Stimulated activated CD4-positive, alpha-beta T cell treated with anti-CD3 and anti-CD28 coated beads, Interleukin-15, amount 100 ng/mL, for 24 hours (primary cell): Measurements from ENCODE around the gene NRDE2.
A peak's percentile ranks its signal among the peaks of the same experiment; 100 is the strongest.
"Not testable (repeated sequence)": the region's sequence is repeated elsewhere in the genome, so short reads cannot be mapped to it uniquely, and the experiment has no call there.

ENCODE experiments used
- DNase-seq: peaks from one replicate; pipeline ENCODE4 v3.0.0-alpha.2; 2020

The NRDE2 gene

DNA sequence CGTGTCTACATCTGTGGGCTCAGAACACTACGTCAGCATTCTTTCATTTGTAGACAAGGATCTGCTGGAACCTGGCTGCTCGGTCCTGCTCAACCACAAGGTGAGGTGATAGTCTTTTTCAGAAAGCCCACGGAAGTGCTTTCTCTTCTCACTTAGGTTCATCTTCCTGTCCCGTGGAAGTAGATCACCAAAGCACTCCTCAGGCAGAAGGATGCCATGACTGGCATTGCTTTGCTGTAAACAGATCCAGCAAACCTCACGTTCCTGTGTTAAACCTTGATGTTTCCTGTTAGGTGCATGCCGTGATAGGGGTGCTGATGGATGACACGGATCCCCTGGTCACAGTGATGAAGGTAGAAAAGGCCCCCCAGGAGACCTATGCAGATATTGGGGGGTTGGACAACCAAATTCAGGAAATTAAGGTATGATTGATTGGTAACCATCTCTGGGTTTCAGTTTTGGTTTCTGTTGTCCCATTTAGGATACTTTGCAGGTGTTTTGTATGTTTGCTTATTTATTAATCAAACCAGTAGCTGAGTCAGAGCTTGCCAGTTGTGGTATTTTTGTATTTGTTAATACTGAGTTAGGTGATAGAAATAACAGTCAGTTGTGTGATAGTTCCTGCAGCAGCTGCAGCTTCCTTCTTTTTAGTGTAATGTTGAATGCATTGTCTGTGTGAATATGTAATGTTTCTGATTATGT is 67.8 kb downstream of the NRDE2 start:
- no peak for DNase-seq

DNA sequence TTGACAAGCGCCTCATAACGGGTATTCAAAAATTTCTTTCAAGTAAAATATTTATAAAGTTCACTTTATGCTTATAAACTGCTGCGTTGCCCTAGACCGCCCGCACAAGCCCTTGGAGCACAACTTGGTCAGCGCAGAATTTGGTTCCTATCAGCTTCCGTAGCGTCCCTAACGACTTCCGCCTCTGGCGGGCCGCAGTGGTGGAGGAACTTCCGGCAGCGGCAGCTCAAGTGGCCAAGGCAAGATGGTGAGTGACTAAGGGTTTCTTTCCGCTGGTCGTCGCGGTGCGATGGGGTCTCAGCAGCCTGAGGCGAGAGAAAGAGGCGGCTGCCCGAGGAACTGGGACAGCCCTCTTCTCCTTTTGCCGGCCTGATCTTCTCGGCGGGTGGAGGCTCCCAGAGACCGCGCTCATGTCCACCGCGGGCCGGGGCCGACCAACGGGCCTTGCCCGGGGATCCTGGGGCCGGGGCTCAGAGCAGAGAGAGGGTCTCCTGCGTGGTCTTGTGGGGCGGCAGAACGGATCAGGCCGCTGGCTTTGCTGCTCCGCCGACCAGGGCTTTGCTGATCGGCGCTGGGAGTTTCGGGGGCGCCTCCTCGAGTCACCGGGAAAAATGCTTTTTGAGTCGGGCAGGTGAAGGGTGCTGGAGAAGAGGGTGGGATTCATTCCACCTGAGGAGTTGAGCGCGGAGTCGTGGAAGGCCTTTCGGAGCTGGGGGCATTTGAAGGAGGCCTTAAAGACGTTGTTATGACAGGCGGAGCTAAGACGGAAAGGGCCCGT is 75.2 kb downstream of the NRDE2 start, which contains the start of gene PSMC1:
Gene PSMC1 (plus strand): TSS at position 200 of the 778 bp plus-strand sequence. CDS start 45 bp downstream, at position 245.
- DNase-seq = peak; percentile 93

DNA sequence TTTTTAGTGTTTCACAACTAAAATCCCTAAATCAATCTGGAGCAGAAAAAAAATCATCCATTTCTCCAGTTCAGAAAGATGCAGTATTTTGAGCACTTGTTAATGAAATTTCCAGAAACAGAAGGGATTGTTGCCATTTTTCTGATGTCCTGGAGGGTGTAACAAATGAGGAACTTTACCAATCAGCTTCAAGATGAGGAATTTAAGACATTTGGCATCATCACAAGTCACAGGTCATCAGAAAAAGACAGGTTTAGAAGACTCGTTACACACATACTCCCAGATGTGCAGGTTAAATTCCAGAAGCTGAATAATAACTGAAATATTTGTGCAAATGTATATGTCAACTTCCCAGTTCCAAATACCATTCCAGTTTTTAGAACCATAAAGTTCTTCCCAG is 75.9 kb downstream of the NRDE2 start:
- DNase-seq = no peak

DNA sequence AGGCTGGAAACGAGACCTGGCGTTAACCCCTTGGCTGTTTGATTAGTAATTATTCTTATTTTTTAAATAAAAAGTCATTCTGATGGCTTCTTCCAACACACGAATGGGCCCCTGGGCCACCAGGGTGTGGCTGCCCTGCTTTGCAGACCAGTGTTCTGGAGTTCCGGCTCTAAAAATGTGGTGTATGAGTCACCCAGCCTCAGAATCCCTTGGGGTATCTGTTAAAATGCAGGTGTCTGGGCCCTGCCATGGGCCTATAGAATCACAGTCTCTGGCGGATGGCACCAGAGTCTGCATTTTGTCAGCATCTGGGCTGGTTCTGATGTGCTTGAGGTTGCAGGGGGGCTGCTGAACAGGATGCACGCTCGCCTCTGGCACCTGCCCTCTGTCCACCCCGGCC is 77.9 kb downstream of the NRDE2 start:
- DNase-seq = no peak

DNA sequence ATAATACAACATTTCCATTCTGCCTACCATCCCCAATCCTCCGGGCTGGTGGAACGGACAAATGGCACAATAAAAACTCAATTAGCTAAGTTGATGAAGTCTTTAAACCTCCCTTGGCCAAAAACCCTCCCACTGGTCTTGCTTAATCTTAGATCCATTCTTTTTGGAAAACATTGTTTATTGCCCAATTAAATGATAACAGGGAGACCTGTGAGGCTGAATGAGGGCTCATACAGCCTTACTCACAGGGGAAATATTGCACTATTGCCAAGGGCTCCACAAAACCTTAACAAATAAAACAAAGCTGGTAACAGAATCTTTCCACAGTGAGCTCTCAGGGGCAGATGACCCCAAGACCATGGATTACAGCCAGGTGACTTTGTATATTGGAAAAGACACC is 83.1 kb downstream of the NRDE2 start:
- DNase-seq = no peak

DNA sequence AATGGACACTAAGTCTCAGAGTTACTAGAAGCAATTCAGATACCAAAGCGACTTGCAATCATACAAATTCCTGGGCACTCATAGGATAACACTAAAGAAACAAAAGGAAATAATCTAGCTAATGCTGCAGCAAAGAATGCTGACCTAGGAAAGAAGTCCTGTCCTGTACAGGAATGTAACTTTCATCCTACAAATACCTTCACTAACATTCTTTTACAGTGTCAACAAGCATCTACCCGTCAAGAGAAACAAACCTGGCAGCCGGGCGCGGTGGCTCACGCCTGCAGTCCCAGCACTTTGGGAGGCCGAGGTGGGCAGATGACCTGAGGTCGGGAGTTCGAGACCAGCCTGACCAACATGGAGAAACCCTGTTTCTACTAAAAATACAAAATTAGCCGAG is 84.3 kb downstream of the NRDE2 start:
- not testable (repeated sequence) for DNase-seq

DNA sequence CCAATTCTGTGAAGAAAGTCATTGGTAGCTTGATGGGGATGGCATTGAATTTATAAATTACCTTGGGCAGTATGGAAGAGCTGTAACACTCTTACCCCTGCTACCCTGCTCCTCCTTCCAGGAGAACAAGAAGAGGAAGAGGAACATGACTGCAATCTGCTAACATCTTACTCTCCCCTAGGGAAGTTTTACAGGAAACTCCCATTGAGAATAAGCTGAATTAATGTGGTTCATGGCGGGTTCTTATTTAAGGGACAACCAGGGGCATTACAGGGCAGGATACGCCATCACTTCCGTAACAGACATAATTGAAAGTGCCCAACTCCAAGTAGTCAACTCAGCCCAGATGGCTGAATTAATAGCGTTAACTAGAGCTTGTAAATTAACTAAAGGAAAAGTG is 84.8 kb downstream of the NRDE2 start:
- no peak for DNase-seq

DNA sequence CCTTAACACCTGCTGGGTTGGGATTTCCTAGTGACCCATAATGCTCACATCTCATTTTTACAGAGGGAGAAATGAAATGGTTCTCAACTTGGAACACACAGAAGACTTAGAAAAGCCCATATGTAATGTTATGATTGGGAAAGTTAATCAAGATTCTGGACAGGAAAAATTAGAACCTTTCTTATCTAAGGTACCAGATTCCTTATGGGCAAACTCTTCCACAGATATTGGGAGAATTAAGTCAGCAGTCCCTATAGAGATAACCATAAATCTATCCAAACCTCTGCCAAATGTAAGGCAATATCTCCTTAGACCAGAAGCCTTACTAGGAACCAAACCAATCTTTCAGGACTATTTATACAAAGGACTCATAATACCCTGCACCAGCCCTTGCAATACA is 89.3 kb downstream of the NRDE2 start:
- no peak for DNase-seq

DNA sequence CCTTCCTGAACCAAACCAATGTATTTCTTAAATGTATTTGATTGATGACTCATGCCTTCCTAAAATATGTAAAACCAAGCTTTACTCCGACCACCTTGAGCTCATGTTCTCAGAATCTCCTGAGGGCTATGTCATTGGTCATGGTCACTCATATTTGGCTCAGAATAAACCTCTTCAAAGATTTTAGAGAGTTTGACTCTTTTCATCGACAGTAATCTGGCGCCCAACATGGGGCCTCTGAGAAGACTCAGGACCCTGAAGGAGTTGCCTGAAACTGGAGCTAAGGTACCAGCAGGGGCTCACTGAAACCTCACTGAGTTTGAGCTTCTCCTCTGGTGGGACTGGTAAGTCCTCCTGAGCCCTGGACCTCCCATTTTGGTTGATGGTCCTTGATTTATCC is 92.6 kb downstream of the NRDE2 start:
- DNase-seq = no peak

DNA sequence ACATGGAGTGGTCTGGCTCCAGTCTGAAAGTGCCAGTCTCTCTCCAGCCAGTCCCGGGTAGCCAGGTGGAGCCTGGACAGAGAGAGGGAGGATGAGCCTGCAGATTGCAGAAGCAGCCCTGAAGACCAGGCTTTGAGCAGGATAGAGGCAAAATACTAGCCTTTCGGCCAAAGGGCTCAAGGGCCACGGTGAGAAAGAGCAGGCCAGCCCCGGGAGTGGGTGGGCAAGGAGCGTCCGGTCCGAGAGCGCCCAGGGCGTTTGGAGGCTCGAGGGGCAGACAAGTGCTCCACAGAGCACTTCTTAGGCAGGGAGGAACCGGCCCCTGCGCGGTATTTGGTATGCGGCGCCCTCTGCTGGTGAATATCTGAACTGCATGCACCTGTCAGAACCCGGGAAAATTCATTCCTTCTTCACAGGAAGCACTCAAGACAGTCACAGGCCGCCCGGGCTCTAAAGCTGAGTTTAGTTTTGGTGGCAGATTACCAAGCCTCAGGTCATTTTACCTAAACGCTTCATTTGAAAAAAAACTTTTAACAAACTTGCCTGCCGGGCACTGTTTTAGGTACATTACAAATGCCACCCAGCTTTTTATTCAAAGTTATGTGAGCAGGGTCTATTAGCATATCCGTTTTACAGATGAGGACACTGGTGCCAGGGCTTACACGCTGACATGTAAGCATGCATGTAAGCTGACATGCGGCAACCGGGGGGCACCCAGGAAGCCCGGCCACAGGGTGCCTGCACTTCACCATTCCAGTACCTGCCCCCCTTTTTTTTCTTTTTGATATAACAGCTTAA is 96.4 kb downstream of the NRDE2 start:
- DNase-seq = peak; percentile 75

DNA sequence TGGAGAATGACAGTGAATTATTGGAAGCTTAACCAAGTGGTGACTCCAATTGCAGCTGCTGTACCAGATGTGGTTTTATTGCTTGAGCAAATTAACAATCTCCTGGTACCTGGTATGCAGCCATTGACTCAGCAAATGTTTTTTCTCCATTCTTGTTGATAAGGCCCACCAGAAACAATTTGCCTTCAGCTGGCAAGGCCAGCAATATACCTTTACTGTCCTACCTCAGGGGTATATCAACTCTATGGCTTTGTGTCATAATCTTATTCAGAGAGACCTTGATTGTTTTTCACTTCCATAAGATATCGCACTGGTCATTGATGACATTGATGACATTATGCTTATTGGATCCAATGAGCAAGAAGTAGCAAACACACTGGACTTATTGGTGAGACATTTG is 101.8 kb downstream of the NRDE2 start:
- DNase-seq = not testable (repeated sequence)

DNA sequence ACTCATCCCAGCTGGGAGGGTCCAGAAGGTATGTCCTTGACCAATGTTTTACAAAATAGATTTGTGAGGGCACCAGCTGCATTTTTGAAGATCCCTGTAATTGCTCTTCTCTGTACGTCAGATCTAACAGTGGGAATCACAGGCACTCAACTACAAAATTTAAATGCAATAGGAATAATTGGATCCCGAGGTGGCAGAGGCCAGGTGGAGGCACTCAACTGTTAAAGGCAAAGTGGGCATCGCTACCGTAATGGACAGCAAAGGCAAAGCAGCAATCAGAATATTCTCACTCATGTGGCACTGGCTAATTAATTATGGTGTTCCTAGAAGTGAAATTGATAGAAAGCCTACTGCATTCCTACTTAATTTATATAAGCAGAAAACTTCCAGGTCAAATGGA is 103.3 kb downstream of the NRDE2 start:
- DNase-seq = no peak
